IPS-18c (cell line): ENCODE results near the gene LRP6.
"Not testable (repeated sequence)": the region's sequence is repeated elsewhere in the genome, so short reads cannot be mapped to it uniquely, and the experiment has no call there.

Experiments used
- H3K4me3 ChIP-seq: 2 replicates; pipeline ENCODE4 v1.7.0; 2013; ENCODE audit warnings: low read depth, mild to moderate bottlenecking, low read length, moderate library complexity; ENCODE audit not compliant: insufficient read depth
- H3K9me3 ChIP-seq: one replicate; pipeline ENCODE4 v1.6.1; 2013; ENCODE audit warnings: mild to moderate bottlenecking, low read length, moderate library complexity; ENCODE audit not compliant: control insufficient read depth, insufficient read depth

Gene LRP6

GRCh38 chr12:12272869-12273268, 6.0 kb upstream of the LRP6 start:
- H3K4me3 ChIP-seq = no peak overlapping the region
- H3K9me3 ChIP-seq = peaks cover 2% of the 10 kb centered on the region

- Histone ChIP-seq H3K4me3 (no peak overlapping the region), H3K9me3 (no peaks in the 10 kb centered on the region)
Observed at GRCh38 chr12:12270226-12270625, 3.4 kb upstream of the LRP6 start.

GRCh38 chr12:12267742-12268200, 927 bp upstream of the LRP6 start:
- Histone ChIP-seq H3K4me3 (peak overlapping the region; percentile 98), H3K9me3 (no peaks in the 10 kb centered on the region)

- peak overlapping the region; percentile 98 for H3K4me3 ChIP-seq
- no peaks in the 10 kb centered on the region for H3K9me3 ChIP-seq
Observed at GRCh38 chr12:12266389-12266872, 413 bp downstream of the LRP6 start.

GRCh38 chr12:12265571-12266388, 1.1 kb downstream of the LRP6 start:
- Histone ChIP-seq H3K4me3 (peak overlapping the region; percentile 98), H3K9me3 (no peaks in the 10 kb centered on the region)

GRCh38 chr12:12265035-12265434, 1.8 kb downstream of the LRP6 start:
- H3K4me3 ChIP-seq = no peak overlapping the region; the same call in 1 of the 2 replicates
- H3K9me3 ChIP-seq = no peaks in the 10 kb centered on the region

GRCh38 chr12:12263909-12264308, 2.9 kb downstream of the LRP6 start:
- Histone ChIP-seq H3K4me3 (no peak overlapping the region), H3K9me3 (no peaks in the 10 kb centered on the region)

- H3K9me3 ChIP-seq, H3K4me3 ChIP-seq: not testable (repeated sequence)
Observed at GRCh38 chr12:12256291-12256757, 10.5 kb downstream of the LRP6 start.

GRCh38 chr12:12254553-12254952, 12.3 kb downstream of the LRP6 start:
- peaks cover 5% of the 10 kb centered on the region for H3K9me3 ChIP-seq
- no peak overlapping the region for H3K4me3 ChIP-seq

- Histone ChIP-seq H3K9me3 (peaks cover 5% of the 10 kb centered on the region), H3K4me3 (no peak overlapping the region)
Observed at GRCh38 chr12:12249216-12250050, 17.4 kb downstream of the LRP6 start.

GRCh38 chr12:12247584-12247983, 19.3 kb downstream of the LRP6 start:
- no peak overlapping the region for H3K4me3 ChIP-seq
- peaks cover 5% of the 10 kb centered on the region for H3K9me3 ChIP-seq

GRCh38 chr12:12244341-12244740, 22.5 kb downstream of the LRP6 start:
- no peak overlapping the region for H3K4me3 ChIP-seq
- H3K9me3 ChIP-seq = no peaks in the 10 kb centered on the region

GRCh38 chr12:12240662-12241340, 26.0 kb downstream of the LRP6 start:
- no peak overlapping the region for H3K4me3 ChIP-seq

GRCh38 chr12:12239127-12239526, 27.7 kb downstream of the LRP6 start:
- H3K4me3 ChIP-seq = no peak overlapping the region
- no peaks in the 10 kb centered on the region for H3K9me3 ChIP-seq

More at GRCh38 chr12:12240662-12241340, 26.0 kb downstream of the LRP6 start:
- no peaks in the 10 kb centered on the region for H3K9me3 ChIP-seq

GRCh38 chr12:12238605-12239004, 28.2 kb downstream of the LRP6 start:
- no peak overlapping the region for H3K4me3 ChIP-seq
- no peaks in the 10 kb centered on the region for H3K9me3 ChIP-seq

GRCh38 chr12:12236896-12237295, 29.9 kb downstream of the LRP6 start:
- H3K4me3 ChIP-seq = no peak overlapping the region
- no peaks in the 10 kb centered on the region for H3K9me3 ChIP-seq

- no peaks in the 10 kb centered on the region for H3K9me3 ChIP-seq
- no peak overlapping the region for H3K4me3 ChIP-seq
Observed at GRCh38 chr12:12230275-12230674, 36.6 kb downstream of the LRP6 start.
